H1 (cell line): ENCODE measurements around the gene TFF3. TPM values are rescaled to one million over a fixed set of nuclear protein-coding genes. Genes with fewer than 3 reads are reported as not detected.

Experiments
- EGR1 ChIP-seq: IDR thresholded peaks from 2 replicates; pipeline ENCODE4 v1.6.1; 2011; ENCODE audit warnings: low read depth, low read length, borderline replicate concordance
- polyA plus RNA-seq, 7 experiments: library from polyadenylated mRNA; depleted of rRNA in 3 of 7; stranded (reverse) in 5 of 7; unstranded in 2 of 7; fragments of >200 nt in 5 of 7; fragments of 200-250 nt in 2 of 7; gene quantifications; 1 replicate in 5 of 7; 2 replicates in 1 of 7; 4 replicates in 1 of 7; pipeline versions ENCODE4 v1.2.1 to v1.2.3, GENCODE V29; 2011 to 2013; ENCODE audit warnings: missing spikeins in 2 of 7, mixed read lengths in 2 of 7
- total RNA-seq: library from RNA; stranded (reverse); fragmentation: NEBNext Ultra II Directional; extraction: Animal tissue kit (Norgen Biotek cat#: 25700); gene quantifications from 2 replicates; pipeline ENCODE4 v1.2.1, GENCODE V29; 2021

TFF3 gene
- total and polyA plus RNA-seq, 2 of the 8 experiments (the other 6 are each of a cell fraction or from before 2014, with no cell fraction given), result 1.7 to 6.7 TPM

GRCh38 chr21:42316891-42317290 lies 1.7 kb upstream of the TFF3 start (continued):
- no peak for TF ChIP-seq EGR1
